Measurements from ENCODE around the gene PIGN.

Gene PIGN

GRCh38 chr18:62081248-62081647, 105.6 kb downstream of the PIGN start:
- Mint-ChIP-seq H3K4me3 (no peak overlapping the region), H3K4me1 (ENCODE audit: low read depth) (no peaks in the 10 kb centered on the region), H3K27ac (no peak overlapping the region), H3K36me3 (ENCODE audit: low read depth) (peaks cover 11% of the 10 kb centered on the region), H3K9me3 (no peaks in the 10 kb centered on the region), H3K27me3 (ENCODE audit: low read depth) (no peaks in the 10 kb centered on the region)
- no peak for DNase-seq (ENCODE audit: low spot score)

- DNase-seq (ENCODE audit: low spot score), result no peak
- Mint-ChIP-seq H3K27me3 (ENCODE audit: low read depth) (no peaks in the 10 kb centered on the region), H3K4me3 (no peak overlapping the region), H3K27ac (no peak overlapping the region), H3K4me1 (ENCODE audit: low read depth) (no peaks in the 10 kb centered on the region), H3K9me3 (no peaks in the 10 kb centered on the region), H3K36me3 (ENCODE audit: low read depth) (peaks cover 5% of the 10 kb centered on the region)
These were observed 106.5 kb downstream of the PIGN start for GRCh38 chr18:62080172-62080900.

GRCh38 chr18:62073461-62074281, 113.2 kb downstream of the PIGN start:
- Mint-ChIP-seq H3K27ac (no peak overlapping the region), H3K4me3 (no peak overlapping the region), H3K36me3 (ENCODE audit: low read depth) (peaks cover 1% of the 10 kb centered on the region), H3K27me3 (ENCODE audit: low read depth) (no peaks in the 10 kb centered on the region), H3K9me3 (no peaks in the 10 kb centered on the region), H3K4me1 (ENCODE audit: low read depth) (no peaks in the 10 kb centered on the region)
- DNase-seq (ENCODE audit: low spot score), result no peak

- Mint-ChIP-seq H3K27me3 (ENCODE audit: low read depth) (no peaks in the 10 kb centered on the region), H3K9me3 (no peaks in the 10 kb centered on the region), H3K4me3 (no peak overlapping the region), H3K27ac (no peak overlapping the region), H3K4me1 (ENCODE audit: low read depth) (no peaks in the 10 kb centered on the region), H3K36me3 (ENCODE audit: low read depth) (peaks cover 1% of the 10 kb centered on the region)
- DNase-seq (ENCODE audit: low spot score), result no peak
These were observed 114.5 kb downstream of the PIGN start for GRCh38 chr18:62072370-62072769.

- H3K27me3 Mint-ChIP-seq (ENCODE audit: low read depth), result no peaks in the 10 kb centered on the region
- H3K9me3 Mint-ChIP-seq, result no peaks in the 10 kb centered on the region
- no peak overlapping the region for H3K27ac Mint-ChIP-seq
- no peak overlapping the region for H3K4me3 Mint-ChIP-seq
- no peaks in the 10 kb centered on the region for H3K4me1 Mint-ChIP-seq (ENCODE audit: low read depth)
- no peak for DNase-seq (ENCODE audit: low spot score)
- peaks cover 1% of the 10 kb centered on the region for H3K36me3 Mint-ChIP-seq (ENCODE audit: low read depth)
These were observed 115.8 kb downstream of the PIGN start for GRCh38 chr18:62071071-62071470.

GRCh38 chr18:62070302-62070701, 116.6 kb downstream of the PIGN start:
- H3K4me3 Mint-ChIP-seq, result no peak overlapping the region
- no peaks in the 10 kb centered on the region for H3K4me1 Mint-ChIP-seq (ENCODE audit: low read depth)
- H3K27me3 Mint-ChIP-seq (ENCODE audit: low read depth), result no peaks in the 10 kb centered on the region
- H3K27ac Mint-ChIP-seq, result no peak overlapping the region
- DNase-seq (ENCODE audit: low spot score), result no peak
- H3K36me3 Mint-ChIP-seq (ENCODE audit: low read depth), result peaks cover 1% of the 10 kb centered on the region
- no peaks in the 10 kb centered on the region for H3K9me3 Mint-ChIP-seq

- no peaks in the 10 kb centered on the region for H3K4me1 Mint-ChIP-seq (ENCODE audit: low read depth)
- no peak for DNase-seq (ENCODE audit: low spot score)
- no peaks in the 10 kb centered on the region for H3K27me3 Mint-ChIP-seq (ENCODE audit: low read depth)
- H3K4me3 Mint-ChIP-seq, result no peak overlapping the region
- peaks cover 1% of the 10 kb centered on the region for H3K36me3 Mint-ChIP-seq (ENCODE audit: low read depth)
- H3K9me3 Mint-ChIP-seq, result no peaks in the 10 kb centered on the region
- no peak overlapping the region for H3K27ac Mint-ChIP-seq
These were observed 117.3 kb downstream of the PIGN start for GRCh38 chr18:62069556-62069955.

- H3K4me1 Mint-ChIP-seq (ENCODE audit: low read depth), result no peaks in the 10 kb centered on the region
- H3K27ac Mint-ChIP-seq, result no peak overlapping the region
- no peak for DNase-seq (ENCODE audit: low spot score)
- no peaks in the 10 kb centered on the region for H3K27me3 Mint-ChIP-seq (ENCODE audit: low read depth)
- no peak overlapping the region for H3K4me3 Mint-ChIP-seq
- peaks cover 1% of the 10 kb centered on the region for H3K36me3 Mint-ChIP-seq (ENCODE audit: low read depth)
- H3K9me3 Mint-ChIP-seq, result no peaks in the 10 kb centered on the region
These were observed 120.6 kb downstream of the PIGN start for GRCh38 chr18:62066102-62066818.

- H3K9me3 Mint-ChIP-seq, result no peaks in the 10 kb centered on the region
- no peaks in the 10 kb centered on the region for H3K27me3 Mint-ChIP-seq (ENCODE audit: low read depth)
- H3K4me1 Mint-ChIP-seq (ENCODE audit: low read depth), result no peaks in the 10 kb centered on the region
- H3K4me3 Mint-ChIP-seq, result no peak overlapping the region
- H3K27ac Mint-ChIP-seq, result no peak overlapping the region
- H3K36me3 Mint-ChIP-seq (ENCODE audit: low read depth), result peaks cover 6% of the 10 kb centered on the region
- DNase-seq (ENCODE audit: low spot score), result no peak
These were observed 122.5 kb downstream of the PIGN start for GRCh38 chr18:62064361-62064760.

- Mint-ChIP-seq H3K36me3 (ENCODE audit: low read depth) (peaks cover 9% of the 10 kb centered on the region), H3K4me1 (ENCODE audit: low read depth) (no peaks in the 10 kb centered on the region), H3K27me3 (ENCODE audit: low read depth) (no peaks in the 10 kb centered on the region), H3K4me3 (no peak overlapping the region), H3K9me3 (no peaks in the 10 kb centered on the region), H3K27ac (no peak overlapping the region)
- no peak for DNase-seq (ENCODE audit: low spot score)
These were observed 124.9 kb downstream of the PIGN start for GRCh38 chr18:62061821-62062478.

GRCh38 chr18:62060820-62061219, 126.0 kb downstream of the PIGN start:
- no peak for DNase-seq (ENCODE audit: low spot score)
- H3K4me1 Mint-ChIP-seq (ENCODE audit: low read depth), result no peaks in the 10 kb centered on the region
- no peaks in the 10 kb centered on the region for H3K27me3 Mint-ChIP-seq (ENCODE audit: low read depth)
- H3K9me3 Mint-ChIP-seq, result no peaks in the 10 kb centered on the region
- H3K36me3 Mint-ChIP-seq (ENCODE audit: low read depth), result peaks cover 9% of the 10 kb centered on the region
- H3K27ac Mint-ChIP-seq, result no peak overlapping the region
- no peak overlapping the region for H3K4me3 Mint-ChIP-seq

- Mint-ChIP-seq H3K4me3 (no peak overlapping the region), H3K36me3 (ENCODE audit: low read depth) (peaks cover 21% of the 10 kb centered on the region), H3K27ac (no peak overlapping the region), H3K9me3 (peaks cover 5% of the 10 kb centered on the region), H3K27me3 (ENCODE audit: low read depth) (no peaks in the 10 kb centered on the region), H3K4me1 (ENCODE audit: low read depth) (no peaks in the 10 kb centered on the region)
- no peak for DNase-seq (ENCODE audit: low spot score)
These were observed 131.8 kb downstream of the PIGN start for GRCh38 chr18:62054929-62055498.

GRCh38 chr18:62048279-62048678, 138.6 kb downstream of the PIGN start:
- H3K27me3 Mint-ChIP-seq (ENCODE audit: low read depth), result no peaks in the 10 kb centered on the region
- DNase-seq (ENCODE audit: low spot score), result no peak
- no peak overlapping the region for H3K4me3 Mint-ChIP-seq
- peaks cover 15% of the 10 kb centered on the region for H3K36me3 Mint-ChIP-seq (ENCODE audit: low read depth)
- no peak overlapping the region for H3K27ac Mint-ChIP-seq
- H3K9me3 Mint-ChIP-seq, result peaks cover 18% of the 10 kb centered on the region
- H3K4me1 Mint-ChIP-seq (ENCODE audit: low read depth), result no peaks in the 10 kb centered on the region
